GM19099 (cell line): ENCODE results near the gene DLX5.

ENCODE experiments used
- POLR2A ChIP-seq: IDR thresholded peaks from 3 replicates; pipeline ENCODE4 v1.6.1; 2011; ENCODE audit warnings: low read depth; ENCODE audit not compliant: insufficient read length; ENCODE audit errors: extremely low read depth

Gene DLX5

GRCh38 chr7:97011104-97011503, 13.5 kb downstream of the DLX5 start:
- TF ChIP-seq POLR2A = no peak

DNA sequence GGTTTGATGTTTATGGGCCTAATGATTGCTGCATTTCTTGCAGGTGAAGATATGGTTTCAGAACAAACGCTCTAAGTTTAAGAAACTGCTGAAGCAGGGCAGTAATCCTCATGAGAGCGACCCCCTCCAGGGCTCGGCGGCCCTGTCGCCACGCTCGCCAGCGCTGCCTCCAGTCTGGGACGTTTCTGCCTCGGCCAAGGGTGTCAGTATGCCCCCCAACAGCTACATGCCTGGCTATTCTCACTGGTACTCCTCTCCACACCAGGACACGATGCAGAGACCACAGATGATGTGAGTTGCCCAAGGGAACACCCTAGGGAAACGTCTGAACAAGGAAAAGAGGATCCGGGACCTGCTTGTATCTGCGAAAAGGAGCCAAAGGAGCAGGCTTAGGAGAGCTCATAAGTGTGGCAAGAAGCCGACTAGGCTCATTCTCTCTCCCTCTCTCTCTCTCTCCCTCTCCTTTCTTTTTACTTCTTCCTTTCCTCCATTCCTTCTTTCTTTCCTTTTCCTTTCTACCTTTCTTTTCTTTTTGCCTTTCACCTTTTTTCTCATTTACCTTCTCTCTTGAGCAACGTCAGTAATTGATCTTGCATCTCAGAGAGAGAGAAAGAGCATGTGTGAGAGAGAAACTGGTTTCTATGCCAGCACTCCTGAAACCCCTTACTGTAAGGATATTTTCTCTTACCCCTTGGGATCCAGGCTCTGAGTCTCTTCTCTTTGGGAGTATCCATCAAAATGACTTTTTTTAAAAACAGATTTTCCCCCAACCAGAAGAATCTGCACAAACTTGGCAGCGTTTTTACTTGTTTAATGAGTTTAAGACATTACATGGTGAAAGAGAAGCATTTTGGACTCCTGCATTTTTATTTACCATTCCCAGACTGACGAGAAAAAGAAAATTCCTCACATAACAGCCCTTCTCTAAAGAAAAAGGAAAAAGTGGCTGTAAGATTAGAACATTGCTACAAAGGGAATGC, 14.6 kb downstream of the DLX5 start:
- TF ChIP-seq POLR2A = no peak

GRCh38 chr7:97008275-97008917, 16.2 kb downstream of the DLX5 start:
- TF ChIP-seq POLR2A = no peak

- TF ChIP-seq POLR2A = no peak
Measured at GRCh38 chr7:97007583-97007861, 17.1 kb downstream of the DLX5 start.

- TF ChIP-seq POLR2A = no peak
Measured at GRCh38 chr7:97006816-97007582, 17.6 kb downstream of the DLX5 start.

DNA sequence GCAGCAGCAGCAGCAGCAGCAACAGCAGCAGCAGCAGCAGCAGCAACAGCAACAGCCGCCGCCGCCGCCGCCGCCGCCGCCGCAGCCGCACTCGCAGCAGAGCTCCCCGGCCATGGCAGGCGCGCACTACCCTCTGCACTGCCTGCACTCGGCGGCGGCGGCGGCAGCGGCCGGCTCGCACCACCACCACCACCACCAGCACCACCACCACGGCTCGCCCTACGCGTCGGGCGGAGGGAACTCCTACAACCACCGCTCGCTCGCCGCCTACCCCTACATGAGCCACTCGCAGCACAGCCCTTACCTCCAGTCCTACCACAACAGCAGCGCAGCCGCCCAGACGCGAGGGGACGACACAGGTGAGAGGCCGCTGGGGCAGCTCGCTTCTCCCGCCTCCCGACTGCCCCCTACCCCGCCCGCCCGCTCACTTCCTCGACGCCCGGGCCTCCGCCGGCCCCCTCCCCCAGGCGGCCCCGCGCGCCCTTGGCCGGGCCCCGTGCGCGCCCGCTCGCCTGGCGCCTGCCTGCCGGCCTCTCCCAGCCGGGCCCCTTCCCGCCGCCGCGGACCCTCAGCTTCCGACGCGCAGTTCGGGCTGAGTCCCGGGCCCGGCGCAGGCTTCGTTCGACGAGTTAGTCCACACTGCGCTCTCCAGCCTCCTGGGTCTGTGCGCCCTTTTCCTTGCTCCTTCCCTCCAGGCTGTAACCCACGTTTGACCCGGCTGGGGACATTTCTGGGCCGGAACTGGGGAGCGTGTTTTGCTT, 18.4 kb downstream of the DLX5 start:
- no peak for TF ChIP-seq POLR2A

DNA sequence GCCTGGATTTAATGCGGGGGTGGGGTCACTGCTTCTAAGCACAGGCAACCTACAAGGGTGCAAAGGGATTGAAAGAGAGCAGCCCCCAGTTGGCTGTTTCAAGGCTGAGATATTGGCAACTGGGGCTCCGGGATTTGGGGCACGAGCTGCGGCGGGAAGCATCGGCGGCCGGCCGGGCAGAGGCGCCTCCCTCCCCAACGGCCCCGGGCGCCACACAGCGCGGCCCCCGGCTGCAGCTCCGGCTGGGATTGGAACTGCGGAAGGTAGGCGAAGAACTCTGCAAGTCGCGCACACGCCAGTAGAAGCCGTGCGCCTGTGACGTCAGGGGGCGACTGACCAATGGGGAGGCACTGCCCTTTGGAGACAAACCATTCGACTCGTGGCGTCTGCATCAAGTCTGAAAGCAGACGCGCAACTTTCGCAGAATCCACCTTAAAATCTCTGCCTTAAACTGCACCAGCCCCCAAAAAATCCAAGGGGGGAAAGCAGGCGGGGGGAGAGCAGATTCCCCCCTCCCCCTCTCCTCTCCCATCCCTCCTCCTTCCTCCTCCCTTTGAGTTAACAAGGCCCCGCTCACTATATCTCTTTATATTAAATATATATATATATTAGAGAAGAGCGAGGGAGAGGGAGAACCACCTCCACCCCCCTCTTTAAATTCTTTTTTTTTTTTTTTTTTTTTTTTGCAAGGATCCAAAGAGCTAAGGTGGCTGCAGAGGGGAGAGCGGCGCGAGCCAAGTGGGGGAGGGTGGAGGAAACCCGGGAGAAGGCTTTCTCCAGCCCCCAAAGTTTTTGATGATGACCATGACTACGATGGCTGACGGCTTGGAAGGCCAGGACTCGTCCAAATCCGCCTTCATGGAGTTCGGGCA, 19.2 kb downstream of the DLX5 start, which contains the start of gene DLX6:
Gene DLX6, plus strand, starts transcription at position 371 of the 872 bp plus-strand sequence. Its CDS starts 425 bp downstream, at position 796.
- TF ChIP-seq POLR2A = no peak

DNA sequence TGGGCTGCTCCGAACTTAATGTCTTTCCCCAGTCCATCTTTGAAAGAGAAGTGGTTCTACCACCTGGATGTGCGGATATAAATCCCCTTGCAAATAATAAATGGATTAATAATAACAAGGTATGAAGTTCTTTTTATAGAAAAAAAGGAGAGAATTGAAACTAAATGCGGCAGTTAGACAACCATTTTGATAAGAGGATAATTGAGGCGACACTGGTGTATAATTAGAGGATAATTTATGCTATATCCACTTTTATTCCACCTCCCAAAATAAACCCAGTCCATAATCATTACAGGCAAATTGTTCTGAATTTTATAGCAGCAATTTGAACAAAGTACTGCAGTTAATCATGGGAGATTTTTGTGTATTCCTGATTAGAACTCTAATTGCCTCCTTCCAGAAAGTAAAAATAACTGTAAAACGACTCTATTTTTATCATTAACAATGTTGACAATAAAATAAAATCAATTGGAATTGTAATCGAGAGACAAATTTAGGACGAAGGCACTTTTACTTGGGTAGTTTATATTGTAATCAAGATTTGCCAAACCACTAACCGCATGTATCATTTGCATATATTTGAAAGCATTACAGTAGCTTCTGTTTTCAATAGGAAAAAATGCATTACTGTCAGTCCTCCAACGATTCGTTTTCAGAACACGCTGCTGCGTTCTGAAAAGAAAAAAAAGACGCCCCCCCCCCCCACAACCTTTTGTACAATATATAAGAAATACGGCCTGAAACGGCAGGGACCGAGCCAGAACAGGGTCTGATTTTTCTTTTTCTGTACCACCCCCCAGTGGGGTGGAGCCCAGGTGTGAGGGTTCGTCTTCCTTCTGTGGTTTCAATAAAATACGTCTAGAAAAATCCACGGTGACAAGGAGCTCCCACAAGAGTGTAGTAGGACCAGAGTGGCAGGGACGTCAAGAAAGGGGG, 20.1 kb downstream of the DLX5 start:
- no peak for TF ChIP-seq POLR2A

GRCh38 chr7:97003262-97004246, 21.1 kb downstream of the DLX5 start:
- TF ChIP-seq POLR2A = no peak

DNA sequence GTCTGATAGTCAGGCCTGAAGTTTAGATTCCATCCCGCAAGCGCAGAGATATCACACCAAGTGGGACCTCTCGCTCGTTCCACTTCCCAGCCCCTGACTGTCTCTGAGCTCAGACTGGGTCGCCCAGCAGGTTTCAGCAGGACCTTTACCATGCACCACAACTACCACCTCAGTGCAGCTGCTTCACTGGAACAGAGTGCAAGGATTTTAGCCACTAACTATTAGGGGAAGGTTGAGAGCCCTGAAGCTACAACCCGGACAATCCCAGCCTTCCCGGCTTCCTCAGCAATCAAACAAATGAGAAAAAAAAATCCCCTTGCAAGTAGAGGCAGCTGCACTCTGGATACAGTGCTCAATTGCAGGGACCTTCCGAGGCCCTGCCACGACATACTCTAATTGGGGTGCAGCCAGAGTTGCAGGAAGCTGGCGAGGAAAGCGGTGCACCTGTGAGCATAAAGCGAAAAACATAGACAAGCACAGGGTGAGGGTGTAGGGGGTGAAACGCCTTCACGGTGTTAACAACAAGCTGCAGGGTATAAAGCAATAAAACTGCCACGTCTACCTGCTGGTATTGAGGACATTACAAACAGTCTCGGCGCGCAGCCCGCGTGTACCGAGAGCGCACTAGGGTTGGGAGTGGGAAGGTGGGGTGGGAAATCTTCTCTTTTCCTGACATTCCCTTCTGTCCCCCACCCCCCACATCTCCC, 21.9 kb downstream of the DLX5 start:
- no peak for TF ChIP-seq POLR2A
